ENCODE results near the gene BMP7.

BMP7 gene

DNA sequence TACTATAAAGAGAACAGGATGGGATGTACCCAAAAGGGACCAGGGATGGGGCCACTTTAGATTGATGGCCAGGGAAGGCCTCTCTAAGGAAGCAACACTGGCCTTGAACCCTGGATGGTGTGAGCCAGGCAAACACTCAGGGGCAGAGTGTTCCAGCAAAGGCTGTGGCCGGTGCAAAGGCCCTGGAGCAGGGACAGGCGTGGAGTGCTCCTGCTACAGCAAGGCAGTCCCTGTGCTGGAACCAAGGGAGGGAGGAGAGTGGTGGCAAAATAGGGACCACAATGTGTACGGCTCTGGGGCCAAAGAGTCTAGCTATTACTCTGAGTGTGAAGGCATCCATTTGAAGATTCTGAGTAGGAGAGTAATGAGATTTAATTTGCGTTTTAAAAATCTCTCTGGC is 131.6 kb downstream of the BMP7 start:
- no peak for ATAC-seq
- no peak for TF ChIP-seq OSR1 (CRISPR knock-in tag; IDR thresholded peaks at IDR 0.05)
- TF ChIP-seq ISL1 (CRISPR knock-in tag; IDR thresholded peaks at IDR 0.05): no peak
- TF ChIP-seq TOX (CRISPR knock-in tag; IDR thresholded peaks at IDR 0.05; ENCODE audit: borderline replicate concordance): no peak
- TF ChIP-seq, protein P1, sequence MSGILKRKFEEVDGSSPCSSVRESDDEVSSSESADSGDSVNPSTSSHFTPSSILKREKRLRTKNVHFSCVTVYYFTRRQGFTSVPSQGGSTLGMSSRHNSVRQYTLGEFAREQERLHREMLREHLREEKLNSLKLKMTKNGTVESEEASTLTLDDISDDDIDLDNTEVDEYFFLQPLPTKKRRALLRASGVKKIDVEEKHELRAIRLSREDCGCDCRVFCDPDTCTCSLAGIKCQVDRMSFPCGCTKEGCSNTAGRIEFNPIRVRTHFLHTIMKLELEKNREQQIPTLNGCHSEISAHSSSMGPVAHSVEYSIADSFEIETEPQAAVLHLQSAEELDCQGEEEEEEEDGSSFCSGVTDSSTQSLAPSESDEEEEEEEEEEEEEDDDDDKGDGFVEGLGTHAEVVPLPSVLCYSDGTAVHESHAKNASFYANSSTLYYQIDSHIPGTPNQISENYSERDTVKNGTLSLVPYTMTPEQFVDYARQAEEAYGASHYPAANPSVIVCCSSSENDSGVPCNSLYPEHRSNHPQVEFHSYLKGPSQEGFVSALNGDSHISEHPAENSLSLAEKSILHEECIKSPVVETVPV (CRISPR knock-in tag; IDR thresholded peaks at IDR 0.05): no peak
- TF ChIP-seq, protein P2, sequence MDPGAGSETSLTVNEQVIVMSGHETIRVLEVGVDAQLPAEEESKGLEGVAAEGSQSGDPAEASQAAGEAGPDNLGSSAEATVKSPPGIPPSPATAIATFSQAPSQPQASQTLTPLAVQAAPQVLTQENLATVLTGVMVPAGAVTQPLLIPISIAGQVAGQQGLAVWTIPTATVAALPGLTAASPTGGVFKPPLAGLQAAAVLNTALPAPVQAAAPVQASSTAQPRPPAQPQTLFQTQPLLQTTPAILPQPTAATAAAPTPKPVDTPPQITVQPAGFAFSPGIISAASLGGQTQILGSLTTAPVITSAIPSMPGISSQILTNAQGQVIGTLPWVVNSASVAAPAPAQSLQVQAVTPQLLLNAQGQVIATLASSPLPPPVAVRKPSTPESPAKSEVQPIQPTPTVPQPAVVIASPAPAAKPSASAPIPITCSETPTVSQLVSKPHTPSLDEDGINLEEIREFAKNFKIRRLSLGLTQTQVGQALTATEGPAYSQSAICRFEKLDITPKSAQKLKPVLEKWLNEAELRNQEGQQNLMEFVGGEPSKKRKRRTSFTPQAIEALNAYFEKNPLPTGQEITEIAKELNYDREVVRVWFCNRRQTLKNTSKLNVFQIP (CRISPR knock-in tag; IDR thresholded peaks at IDR 0.05; ENCODE audit: borderline replicate concordance, low read depth): no peak
- TF ChIP-seq, protein P3, sequence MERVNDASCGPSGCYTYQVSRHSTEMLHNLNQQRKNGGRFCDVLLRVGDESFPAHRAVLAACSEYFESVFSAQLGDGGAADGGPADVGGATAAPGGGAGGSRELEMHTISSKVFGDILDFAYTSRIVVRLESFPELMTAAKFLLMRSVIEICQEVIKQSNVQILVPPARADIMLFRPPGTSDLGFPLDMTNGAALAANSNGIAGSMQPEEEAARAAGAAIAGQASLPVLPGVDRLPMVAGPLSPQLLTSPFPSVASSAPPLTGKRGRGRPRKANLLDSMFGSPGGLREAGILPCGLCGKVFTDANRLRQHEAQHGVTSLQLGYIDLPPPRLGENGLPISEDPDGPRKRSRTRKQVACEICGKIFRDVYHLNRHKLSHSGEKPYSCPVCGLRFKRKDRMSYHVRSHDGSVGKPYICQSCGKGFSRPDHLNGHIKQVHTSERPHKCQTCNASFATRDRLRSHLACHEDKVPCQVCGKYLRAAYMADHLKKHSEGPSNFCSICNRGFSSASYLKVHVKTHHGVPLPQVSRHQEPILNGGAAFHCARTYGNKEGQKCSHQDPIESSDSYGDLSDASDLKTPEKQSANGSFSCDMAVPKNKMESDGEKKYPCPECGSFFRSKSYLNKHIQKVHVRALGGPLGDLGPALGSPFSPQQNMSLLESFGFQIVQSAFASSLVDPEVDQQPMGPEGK (CRISPR knock-in tag; IDR thresholded peaks at IDR 0.05; ENCODE audit: borderline replicate concordance): no peak
- TF ChIP-seq BACH2 (CRISPR knock-in tag; IDR thresholded peaks at IDR 0.05; ENCODE audit: borderline replicate concordance): no peak
- TF ChIP-seq TCF4 (CRISPR knock-in tag; IDR thresholded peaks at IDR 0.05; ENCODE audit: borderline replicate concordance): no peak
- no peak for TF ChIP-seq ZFP3 (CRISPR knock-in tag; IDR thresholded peaks at IDR 0.05)

DNA sequence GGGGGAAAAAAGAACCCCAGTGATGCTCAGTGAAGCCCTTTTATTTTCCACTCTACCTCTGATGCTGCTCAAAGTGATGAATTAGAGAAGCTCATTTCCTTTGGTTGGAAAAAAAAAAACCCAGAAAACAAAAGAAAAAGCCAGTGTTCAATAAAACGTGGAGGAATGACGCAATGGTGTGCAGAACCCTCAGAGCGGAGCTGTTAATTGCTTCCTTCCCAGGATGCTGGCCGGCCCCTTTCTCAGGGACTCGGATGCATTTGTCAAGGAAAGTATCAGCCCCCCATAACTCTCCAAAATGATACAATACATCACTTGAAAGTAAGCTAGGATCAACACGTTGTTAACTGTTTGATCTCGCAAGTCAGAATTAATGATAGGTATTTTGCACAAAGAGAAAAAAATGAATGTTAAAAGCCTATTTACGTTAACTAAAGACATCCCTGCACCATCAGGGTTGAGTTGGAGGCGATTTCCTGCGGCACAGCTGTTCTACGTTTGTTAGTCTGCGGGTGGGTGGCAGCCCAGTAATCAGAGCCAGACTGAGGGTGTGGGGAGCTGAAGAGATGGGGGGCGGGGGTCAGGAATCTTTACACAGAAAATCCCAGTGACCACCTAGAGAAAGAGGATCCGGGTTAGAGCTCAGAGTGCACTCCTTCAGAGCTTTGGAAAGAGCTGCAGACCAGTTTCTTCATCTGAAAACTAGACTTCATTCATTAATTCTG is 132.4 kb downstream of the BMP7 start:
- no peak for ATAC-seq
- TF ChIP-seq BACH2 (CRISPR knock-in tag; IDR thresholded peaks at IDR 0.05; ENCODE audit: borderline replicate concordance) (no peak), ZNF8 (CRISPR knock-in tag; IDR thresholded peaks at IDR 0.05) (no peak), ZNF565 (CRISPR knock-in tag; conservative IDR thresholded peaks at IDR 0.05; ENCODE audit: low read depth) (no peak), ZFP30 (CRISPR knock-in tag; IDR thresholded peaks at IDR 0.05) (no peak), RARB (CRISPR knock-in tag; IDR thresholded peaks at IDR 0.05) (no peak), ZNF70 (CRISPR knock-in tag; IDR thresholded peaks at IDR 0.05) (no peak), TCF4 (CRISPR knock-in tag; IDR thresholded peaks at IDR 0.05; ENCODE audit: borderline replicate concordance) (no peak)
- TF ChIP-seq, protein P1 (CRISPR knock-in tag; IDR thresholded peaks at IDR 0.05): no peak
- TF ChIP-seq, protein P2 (CRISPR knock-in tag; IDR thresholded peaks at IDR 0.05; ENCODE audit: borderline replicate concordance, low read depth): no peak
- TF ChIP-seq, protein P3 (CRISPR knock-in tag; IDR thresholded peaks at IDR 0.05; ENCODE audit: borderline replicate concordance): no peak

DNA sequence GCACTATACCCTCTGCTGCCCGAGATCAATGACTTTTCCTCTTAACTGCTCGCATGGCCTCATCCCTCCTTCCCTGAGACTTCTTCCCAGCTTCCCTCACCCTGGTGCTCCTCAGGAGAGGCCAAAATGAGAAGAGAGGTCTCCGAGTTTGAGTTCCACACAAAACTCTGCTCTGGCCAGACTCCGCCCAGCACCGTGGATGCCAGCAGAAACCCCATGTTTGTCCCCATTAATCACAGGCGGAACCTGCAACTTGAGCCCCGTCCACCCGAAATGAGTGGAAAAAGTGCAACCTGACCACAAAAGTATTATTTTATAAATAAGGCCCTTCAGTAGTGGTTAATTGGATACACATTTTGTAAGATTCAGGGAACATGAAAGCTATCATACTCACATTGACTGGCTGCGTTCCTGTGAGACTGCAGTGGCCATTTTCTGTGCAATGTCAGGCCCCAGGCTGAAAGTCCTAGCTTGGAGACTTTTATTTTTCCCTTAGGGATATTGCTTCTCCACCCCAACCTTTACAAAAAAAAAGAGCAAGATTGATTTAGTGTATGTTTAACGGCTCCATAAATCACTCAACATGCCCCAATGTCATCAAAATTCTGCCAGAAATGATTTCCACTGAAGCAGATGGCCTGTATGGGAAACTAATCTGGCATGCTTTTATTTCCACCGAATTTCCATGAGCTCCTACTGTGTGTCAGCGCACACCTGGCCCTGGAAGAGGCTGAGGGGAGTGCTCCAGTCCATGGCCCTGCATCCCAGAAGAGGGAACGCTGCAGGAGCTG is 134.6 kb downstream of the BMP7 start:
- ATAC-seq: no peak
- TF ChIP-seq ARNTL (CRISPR knock-in tag; IDR thresholded peaks at IDR 0.05; ENCODE audit: borderline replicate concordance, low read depth) (no peak), SNAI2 (CRISPR knock-in tag; IDR thresholded peaks at IDR 0.05) (no peak), ZC3H10 (CRISPR knock-in tag; IDR thresholded peaks at IDR 0.05) (no peak), ZFP3 (CRISPR knock-in tag; IDR thresholded peaks at IDR 0.05) (no peak), ZNF8 (CRISPR knock-in tag; IDR thresholded peaks at IDR 0.05) (no peak), TCF4 (CRISPR knock-in tag; IDR thresholded peaks at IDR 0.05; ENCODE audit: borderline replicate concordance) (no peak), ZNF565 (CRISPR knock-in tag; conservative IDR thresholded peaks at IDR 0.05; ENCODE audit: low read depth) (no peak), GLIS3 (CRISPR knock-in tag; IDR thresholded peaks at IDR 0.05) (no peak), RARB (CRISPR knock-in tag; IDR thresholded peaks at IDR 0.05) (no peak)
- TF ChIP-seq, protein P4, sequence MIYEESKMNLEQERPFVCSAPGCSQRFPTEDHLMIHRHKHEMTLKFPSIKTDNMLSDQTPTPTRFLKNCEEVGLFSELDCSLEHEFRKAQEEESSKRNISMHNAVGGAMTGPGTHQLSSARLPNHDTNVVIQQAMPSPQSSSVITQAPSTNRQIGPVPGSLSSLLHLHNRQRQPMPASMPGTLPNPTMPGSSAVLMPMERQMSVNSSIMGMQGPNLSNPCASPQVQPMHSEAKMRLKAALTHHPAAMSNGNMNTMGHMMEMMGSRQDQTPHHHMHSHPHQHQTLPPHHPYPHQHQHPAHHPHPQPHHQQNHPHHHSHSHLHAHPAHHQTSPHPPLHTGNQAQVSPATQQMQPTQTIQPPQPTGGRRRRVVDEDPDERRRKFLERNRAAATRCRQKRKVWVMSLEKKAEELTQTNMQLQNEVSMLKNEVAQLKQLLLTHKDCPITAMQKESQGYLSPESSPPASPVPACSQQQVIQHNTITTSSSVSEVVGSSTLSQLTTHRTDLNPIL (CRISPR knock-in tag; IDR thresholded peaks at IDR 0.05; ENCODE audit: low read depth): no peak
- TF ChIP-seq, protein P5, sequence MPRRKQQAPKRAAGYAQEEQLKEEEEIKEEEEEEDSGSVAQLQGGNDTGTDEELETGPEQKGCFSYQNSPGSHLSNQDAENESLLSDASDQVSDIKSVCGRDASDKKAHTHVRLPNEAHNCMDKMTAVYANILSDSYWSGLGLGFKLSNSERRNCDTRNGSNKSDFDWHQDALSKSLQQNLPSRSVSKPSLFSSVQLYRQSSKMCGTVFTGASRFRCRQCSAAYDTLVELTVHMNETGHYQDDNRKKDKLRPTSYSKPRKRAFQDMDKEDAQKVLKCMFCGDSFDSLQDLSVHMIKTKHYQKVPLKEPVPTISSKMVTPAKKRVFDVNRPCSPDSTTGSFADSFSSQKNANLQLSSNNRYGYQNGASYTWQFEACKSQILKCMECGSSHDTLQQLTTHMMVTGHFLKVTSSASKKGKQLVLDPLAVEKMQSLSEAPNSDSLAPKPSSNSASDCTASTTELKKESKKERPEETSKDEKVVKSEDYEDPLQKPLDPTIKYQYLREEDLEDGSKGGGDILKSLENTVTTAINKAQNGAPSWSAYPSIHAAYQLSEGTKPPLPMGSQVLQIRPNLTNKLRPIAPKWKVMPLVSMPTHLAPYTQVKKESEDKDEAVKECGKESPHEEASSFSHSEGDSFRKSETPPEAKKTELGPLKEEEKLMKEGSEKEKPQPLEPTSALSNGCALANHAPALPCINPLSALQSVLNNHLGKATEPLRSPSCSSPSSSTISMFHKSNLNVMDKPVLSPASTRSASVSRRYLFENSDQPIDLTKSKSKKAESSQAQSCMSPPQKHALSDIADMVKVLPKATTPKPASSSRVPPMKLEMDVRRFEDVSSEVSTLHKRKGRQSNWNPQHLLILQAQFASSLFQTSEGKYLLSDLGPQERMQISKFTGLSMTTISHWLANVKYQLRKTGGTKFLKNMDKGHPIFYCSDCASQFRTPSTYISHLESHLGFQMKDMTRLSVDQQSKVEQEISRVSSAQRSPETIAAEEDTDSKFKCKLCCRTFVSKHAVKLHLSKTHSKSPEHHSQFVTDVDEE (CRISPR knock-in tag; IDR thresholded peaks at IDR 0.05): no peak
